GM18517 (cell line): Measurements from ENCODE around the gene TPT1.
"Not testable (repeated sequence)": the region's sequence is repeated elsewhere in the genome, so short reads cannot be mapped to it uniquely, and the experiment has no call there.

Source experiments
- ATAC-seq: cut with Tn5 transposase; IDR thresholded peaks from one replicate; pipeline ENCODE4 v1.9.1; 2021; ENCODE audit warnings: mild to moderate bottlenecking, moderate library complexity; ENCODE audit not compliant: unreplicated experiment

The TPT1 gene

DNA sequence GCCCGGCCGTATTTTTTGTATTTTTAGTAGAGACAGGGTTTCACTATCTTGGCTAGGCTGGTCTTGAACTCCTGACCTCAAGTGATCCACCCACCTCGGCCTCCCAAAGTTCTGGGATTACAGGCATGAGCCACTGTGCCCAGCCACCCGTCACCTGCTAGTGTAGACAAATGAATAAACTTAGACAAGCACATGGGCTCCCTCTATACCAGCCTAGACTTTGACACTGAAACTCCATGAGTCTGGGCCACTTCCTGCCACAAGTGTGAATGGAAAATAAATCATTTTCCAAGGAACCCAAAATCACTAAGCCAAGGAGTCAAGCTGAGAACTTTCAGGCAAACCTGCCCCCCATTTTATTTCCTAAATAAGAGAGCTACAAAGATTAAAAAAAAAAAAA is 27.0 kb upstream of the TPT1 start:
- ATAC-seq: no peak

DNA sequence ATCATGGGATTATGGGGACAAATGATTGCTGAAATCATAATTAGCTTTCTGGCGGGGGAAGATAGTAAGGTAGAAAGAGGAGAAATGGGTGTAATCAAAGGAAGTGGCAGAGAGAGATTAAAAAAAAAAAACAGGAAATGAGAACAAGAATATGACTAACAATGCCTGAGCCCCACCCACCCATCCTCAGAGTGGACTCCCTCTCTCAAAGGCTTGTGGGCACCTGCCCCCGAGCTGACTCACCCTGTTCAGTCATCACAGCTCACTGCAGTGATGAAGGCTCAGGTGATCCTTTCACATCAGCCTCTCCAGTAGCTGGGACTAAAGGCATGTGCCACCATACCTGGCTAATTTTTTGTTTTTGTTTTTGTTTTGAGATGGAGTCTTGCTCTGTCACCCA is 26.4 kb upstream of the TPT1 start:
- peak; percentile 92 for ATAC-seq

DNA sequence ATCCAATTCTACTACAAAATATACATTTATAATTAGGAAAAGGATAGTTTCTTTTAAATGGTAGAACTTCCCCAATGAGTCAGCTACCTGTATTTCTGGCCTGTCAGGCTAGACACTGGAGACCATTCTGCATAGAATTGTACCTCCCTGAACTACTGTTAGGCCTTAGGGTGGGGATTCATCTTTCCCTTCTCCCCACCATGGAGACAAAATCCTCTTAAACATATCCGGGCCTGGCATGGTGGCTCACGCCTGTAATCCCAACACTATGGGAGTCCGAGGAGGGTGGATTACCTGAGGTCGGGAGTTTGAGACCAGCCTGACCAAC is 24.5 kb upstream of the TPT1 start:
- ATAC-seq: no peak

DNA sequence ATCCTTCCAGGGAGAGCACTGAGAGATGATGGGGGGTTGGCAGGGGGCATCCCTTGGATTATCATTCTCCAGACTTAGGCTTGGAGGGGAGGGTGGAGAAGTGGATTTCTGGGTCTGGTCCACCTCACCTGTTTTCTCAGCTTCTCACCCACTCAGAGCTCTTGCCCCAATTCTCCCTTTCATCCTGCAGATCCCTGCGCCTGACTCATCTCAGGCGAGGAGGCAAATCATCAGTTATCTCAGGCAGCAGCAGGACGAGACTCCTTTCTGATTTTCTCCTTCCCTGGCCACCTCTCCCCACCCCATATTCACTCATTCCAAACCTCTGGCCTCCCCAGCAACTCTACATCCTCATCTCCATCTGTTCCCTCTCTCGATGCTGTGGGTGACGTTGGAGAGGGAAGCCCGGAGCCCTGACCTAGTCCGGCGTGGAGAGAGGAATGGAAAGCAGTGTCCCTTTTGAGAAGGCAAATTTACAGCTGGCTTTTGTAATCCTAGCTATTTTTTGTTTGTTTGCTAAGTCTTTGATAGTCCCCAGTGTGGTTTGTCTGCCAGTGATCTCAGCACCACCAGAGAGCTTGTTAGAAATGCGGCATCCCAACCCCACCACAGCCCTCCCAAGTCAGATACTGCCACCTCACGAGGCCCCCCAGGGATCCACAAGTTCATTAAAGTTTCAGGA is 24.0 kb upstream of the TPT1 start:
- no peak for ATAC-seq

DNA sequence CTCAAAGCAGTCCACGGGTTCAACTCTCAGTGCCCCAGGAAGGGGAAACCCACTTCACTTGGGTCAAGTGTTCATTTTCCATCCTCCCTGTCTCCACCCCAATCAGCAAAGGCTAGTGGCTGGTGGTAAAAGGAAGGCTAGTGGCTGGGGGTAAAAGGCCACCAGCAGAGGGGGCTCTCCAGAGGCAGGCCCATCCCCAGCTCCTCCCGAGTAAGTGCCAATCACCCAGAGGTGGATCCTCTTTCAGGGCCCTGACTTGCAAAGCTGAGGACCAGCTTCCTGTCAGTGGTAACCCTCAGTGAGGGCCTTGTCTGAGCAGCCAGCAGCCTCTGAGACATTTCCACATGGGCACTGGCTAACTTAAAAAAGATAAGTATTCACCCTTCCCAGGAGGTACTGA is 22.0 kb upstream of the TPT1 start:
- ATAC-seq: no peak

DNA sequence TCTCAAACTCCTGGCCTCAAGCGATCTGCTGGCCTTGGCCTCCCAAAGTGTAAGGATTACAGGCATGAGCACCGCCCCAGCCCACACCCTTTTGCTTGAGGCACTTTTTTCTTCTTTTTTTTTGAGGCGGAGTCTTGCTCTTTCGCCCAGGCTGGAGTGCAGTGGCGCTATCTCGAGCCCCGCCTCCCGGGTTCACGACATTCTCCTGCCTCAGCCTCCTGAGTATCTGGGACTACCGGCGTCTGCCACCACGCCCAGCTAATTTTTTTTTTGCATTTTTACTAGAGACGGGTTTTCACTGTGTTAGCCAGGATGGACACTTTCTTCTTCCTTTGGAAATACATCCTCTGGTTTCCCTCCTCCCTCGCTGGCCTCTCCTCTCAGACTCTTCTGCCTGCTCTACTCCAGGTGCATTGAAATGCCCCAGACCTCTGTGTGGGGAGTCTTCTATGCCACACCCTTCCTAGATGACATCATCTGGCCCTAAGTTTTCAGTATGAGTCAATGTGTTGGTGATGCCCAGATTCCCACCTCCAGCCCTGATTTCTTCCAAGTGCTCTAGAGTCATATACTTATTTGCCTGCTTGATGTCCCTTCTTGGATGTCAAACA is 20.7 kb upstream of the TPT1 start:
- no peak for ATAC-seq

DNA sequence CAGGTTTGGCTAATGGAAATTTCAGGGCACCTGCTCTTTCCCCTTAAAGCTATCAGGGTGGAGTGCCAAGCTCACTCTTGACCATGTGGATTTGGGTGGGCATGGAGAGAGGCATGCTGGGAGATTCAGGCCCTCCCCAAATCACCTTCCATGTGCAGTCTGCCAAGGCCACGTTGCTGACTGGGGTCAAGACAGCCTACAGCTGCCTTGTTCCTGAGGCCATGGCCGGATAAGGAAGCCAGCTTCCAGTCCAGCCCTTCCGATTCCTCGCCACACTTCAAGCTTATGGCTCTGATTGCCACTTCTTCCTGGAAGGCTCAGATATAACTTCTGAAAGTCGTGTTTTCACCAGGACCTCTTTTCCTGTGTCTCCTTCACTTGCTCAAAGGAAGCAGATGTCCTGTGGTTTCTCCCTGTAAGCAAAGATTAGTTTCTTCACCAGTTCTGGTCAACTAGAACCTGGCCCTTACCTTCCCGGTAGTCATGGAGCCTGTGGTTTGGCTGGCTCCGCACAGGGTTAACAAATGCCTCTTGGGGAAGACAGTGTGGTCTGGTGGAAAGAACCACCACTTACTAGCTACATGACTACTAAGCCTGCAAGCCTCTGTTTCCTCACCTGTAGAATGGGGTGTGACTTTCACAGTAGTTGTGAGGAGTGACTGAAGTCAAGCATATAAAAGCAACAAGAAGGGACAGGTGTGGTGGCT is 16.1 kb upstream of the TPT1 start:
- ATAC-seq: no peak

DNA sequence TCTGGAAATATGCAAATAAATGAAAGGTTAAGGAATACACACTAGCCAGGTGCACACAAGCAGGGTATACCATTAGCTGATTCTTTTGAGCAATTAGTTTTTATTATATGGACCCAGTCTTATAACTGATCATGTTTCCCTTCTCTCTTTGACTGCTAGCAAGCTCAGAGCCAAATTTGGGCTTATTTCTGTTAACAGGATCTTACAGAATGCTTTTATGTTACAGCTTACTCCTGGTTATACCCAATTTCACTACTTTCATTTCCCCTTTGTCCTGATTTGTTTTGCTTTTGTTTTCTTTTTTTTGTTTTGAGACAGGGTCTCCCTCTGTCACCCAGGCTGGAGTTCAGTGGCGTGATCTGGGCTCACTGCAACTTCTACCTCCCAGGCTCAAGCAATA is 12.9 kb upstream of the TPT1 start:
- ATAC-seq: no peak

DNA sequence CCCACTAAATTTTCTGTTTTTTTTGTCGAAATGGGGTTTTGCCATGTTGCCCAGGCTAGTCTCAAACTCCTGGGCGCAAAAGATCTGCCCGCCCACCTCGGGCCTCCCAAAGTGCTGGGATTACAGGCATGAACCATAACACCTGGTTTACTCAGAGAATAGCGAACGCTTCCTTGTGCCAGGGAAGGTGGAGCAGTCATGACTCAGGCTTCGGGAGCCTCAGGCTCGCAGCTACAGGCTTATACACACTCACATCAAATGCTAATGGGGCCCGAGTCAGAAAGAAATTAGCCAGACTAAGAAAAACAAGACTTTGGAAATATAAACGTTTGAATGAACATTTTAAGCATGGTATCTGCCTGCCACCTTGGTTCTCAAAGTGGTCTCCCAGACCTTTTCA is 11.0 kb upstream of the TPT1 start:
- ATAC-seq: no peak

DNA sequence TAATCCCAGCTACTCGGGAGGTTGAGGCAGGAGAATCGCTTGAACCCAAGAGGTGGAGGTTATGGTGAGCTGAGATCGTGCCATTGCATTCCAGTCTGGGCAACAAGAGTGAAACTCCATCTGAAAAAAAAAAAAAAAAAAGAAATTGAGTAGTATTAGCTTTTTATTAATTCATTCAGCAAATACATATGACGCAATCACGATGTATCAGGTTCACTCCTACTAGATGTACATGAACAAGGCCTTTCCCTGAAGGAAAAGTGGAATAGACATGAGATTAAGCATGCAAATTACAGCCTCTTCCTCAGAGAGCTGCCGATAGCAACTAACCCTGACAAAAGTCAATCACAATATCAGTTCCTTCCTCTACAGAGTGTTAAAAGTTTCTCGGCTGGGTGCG is 9.2 kb upstream of the TPT1 start:
- ATAC-seq: no peak

DNA sequence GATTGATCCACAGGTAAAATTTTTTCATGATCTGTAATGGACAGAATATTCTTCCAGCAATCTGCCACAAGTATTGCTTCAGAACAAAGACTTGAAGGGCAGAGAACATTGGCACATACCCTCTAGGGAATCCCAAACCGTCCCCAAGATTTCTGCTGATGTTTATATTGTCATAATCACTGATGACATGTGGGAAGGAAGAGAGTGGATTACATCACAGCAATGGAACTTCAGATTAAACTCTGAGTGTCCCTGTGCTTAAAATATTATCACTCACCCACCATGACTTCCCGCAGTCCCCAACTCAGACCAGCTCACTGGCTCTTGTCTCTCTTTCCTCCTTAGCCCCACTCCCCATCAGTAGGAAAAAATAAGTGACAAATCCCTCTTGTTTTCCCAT is 8.5 kb upstream of the TPT1 start:
- ATAC-seq: no peak

DNA sequence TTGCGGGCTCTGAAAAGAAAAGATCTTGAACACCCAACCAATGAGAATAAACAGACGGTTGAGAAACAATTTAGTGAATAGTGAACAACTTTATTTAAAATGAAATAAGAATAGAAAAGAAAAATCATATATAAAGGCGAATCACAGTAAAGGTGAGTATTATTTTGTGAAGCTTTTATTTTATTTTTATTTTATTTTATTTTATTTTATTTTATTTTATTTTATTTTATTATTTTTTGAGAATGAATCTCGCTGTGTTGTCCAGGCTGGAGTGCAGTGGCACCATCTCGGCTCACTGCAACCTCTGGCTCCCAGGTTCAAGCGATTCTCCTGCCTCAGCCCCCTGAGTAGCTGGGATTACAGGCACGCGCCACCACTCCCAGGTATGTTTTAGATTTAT is 3.1 kb upstream of the TPT1 start:
- not testable (repeated sequence) for ATAC-seq

DNA sequence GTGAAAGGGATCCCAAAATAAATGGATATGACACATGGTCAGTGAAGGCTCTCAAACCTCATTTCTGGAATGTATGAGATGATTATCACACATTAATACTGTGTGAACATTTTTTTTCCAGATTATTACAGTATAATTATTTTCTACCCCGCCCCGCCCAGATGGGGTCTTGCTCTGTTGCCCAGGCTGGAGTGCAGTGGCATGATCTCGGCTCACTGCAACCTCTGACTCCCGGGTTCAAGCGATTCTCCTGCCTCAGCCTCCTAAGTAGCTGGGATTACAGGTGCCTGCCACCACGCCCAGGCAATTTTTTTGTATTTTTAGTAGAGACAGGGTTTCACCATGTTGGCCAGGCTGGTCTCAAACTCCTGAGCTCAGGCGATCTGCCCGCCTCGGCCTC is 2.1 kb upstream of the TPT1 start:
- ATAC-seq: not testable (repeated sequence)

DNA sequence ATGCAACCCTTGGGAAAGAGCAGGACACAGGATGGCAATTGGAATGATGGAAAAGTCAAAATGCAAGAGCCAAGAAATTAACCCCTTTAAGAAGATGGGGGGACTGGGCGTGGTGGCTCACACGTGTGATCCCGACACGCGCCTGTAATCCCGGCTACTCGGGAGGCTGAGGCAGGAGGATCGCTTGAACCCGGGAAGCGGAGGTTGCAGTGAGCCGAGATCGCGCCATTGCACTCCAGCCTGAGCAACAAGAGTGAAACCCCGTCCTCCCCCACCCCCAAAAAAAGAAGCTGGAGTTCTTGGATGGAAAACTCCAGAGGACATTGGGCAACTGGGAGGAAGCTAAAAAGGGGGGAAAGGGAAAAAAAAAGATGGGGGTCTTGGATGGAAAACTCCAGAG is 1.7 kb upstream of the TPT1 start:
- not testable (repeated sequence) for ATAC-seq

DNA sequence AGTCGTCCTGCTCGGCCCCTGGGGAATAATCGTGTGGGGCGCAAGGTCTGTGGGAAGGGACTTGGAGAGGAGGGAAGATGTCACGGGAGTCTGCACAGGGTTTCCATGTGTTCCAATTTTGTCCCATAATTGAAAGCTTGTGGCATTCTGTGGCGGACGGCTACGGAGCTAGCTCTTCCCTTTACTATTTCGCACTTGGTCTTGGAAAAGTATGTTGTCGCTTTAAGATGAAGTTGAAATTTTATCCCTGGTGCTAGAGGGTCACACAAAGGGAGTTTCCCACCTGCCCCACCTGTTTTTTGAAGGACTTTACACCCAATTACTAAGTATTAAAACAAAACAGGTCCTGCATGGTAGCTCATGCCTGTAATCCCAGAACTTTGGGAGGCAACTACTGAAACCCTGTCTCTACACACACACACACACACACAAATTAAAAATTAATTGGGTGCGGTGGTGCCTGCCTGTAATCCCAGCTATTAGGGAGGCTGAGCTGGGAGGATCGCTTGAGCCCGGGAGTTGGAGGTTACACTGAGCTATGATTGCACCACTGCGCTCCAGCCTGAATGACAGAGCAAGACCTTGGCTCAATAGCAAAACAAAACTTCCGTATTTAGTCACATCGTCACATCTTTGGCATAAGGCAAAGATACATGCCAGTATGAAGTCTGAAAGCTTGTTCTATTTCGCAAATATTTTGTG is 967 bp upstream of the TPT1 start:
- no peak for ATAC-seq

DNA sequence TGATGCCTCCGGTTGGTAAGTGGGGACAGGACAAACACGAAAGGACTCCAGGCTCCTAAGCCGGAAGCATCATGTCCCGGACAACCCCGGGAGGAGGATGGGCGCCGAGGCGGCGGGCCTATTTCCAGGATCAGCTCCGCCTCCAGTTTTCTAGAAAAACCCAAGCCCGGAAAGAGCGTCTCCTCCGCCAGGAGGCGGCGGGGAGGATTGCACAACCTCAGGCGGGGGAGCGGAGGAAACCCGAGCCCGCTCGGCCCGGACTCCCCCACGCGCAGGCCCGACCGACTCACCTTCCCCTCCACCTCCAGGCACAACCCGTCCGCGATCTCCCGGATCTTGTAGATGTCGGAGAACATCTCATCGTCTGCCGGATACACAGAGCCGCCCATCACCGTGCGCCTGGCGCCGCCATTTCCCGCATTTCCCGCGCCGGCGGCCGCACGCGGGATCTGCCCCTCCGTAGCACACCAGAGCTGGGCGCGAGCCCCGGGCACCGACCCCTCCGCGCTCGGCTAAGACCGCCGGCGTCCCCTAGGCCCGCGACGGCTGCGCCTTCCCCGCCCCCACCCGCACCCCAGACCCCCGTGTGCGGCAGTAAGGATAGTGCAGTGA is 455 bp downstream of the TPT1 start:
- ATAC-seq: peak; percentile 36

DNA sequence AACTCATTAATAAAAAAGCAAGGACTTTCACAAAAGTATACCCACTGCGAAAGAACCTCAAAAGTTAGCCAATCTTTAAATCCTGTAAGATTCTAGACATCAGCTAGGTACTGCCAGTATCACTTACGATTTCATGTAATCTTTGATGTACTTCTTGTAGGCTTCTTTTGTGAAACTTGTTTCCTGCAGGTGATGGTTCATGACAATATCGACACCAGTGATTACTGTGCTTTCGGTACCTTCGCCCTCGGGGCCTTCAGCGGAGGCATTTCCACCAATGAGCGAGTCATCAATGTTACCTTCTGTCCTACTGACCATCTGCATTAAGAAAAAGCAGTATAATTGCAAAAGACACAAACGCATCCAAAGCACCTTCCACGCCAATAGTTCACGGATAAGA is 1.1 kb downstream of the TPT1 start:
- ATAC-seq: no peak

DNA sequence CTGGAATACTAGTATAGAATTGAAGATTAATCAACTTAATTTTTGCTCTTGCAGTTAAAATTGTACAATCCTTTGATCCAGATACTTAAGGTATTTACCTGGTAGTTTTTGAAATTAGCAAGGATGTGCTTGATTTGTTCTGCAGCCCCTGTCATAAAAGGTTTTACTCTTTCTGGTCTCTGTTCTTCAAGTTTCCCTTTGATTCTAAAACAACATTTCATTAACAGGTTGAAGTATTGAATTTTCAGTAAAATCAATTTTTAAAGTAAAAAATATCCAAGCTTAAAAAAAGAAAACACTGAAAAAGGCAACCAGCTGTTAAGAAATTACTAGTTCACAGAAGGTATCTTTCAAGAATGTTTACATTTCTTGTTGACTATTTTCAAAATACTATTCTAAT is 1.6 kb downstream of the TPT1 start:
- no peak for ATAC-seq

DNA sequence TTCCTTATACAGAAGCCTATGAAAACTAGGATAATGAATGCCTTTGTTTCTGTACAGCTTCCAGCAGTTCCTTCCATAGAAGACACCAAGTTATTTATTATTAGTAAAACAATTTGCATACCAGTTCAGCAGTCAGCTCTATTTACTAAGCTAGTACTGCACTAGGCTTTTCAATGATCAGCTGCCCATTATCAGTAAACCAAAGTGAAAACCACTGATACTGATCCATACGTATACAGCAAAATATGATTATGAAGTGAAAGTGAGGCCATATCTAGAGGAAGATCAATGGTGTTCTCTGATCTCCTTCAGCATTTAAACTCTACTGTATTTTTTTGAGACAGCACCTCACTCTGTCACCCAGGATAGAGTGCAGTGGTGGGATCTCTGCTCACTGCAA is 3.2 kb downstream of the TPT1 start:
- no peak for ATAC-seq

DNA sequence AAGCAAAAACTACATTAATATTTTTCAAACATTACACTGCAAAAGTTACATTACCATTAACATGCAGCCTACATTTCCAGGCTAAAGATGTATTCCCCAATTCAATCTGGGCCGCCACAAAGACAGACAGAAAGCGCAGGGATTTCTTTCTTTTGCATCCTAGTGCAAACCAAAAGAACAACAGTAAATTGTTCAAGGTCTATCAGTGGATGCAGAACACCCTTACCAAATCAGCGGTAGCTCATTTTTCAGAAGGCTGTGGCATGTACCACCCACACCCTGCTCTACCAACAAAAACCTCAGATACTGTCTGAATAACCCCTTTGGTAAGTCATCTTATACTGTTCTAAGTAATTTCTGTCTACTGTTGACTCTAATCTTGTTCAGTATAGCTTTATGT is 3.6 kb downstream of the TPT1 start:
- no peak for ATAC-seq

DNA sequence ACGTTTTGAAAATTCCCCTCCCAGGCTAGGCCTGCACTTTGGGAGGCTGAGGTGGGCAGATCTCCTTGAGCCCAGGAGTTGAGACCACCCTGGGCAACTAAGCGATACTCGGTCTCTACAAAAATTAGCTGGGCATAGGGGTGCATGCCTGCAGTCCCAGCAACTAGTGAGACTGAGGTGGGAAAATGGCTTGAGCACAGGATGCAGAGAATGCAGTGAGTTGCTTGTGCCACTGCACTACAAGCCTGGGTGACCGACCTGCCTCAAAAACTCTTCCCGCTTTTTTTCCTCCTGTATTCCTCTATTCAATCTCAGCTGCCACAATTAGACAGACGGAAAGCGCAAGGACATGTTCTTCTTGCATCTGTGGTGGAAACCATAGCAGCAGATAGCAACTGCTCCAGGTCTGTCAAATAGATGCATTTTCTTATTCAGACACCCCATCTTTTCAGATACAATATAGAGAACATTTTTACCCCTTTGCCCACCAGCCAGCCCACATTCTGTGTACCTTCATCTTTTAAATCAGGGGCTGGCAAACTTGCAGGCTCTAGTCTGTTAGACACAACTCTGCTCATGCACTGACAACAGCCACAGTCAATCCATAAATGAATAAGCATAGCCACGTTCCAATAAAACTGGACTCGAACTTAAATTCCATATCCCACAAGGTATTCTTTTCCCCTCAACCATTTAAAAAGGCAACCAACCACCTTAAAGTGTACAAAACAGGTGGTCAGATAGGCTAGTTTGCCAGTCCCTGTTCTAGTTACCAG is 4.8 kb downstream of the TPT1 start:
- no peak for ATAC-seq
